DMS53 treated with DMSO at 0.1 percent for 48 hours (cell line): ENCODE measurements around the gene DSG3.

Source experiments
- DNase-seq: peaks from one replicate; lab custom pipeline; 2025; ENCODE audit not compliant: unreplicated experiment; lab: John Stamatoyannopoulos, UW

DSG3 gene

GRCh38 chr18:31513189-31513935 is 65.8 kb downstream of the DSG3 start:
- no peak for DNase-seq

GRCh38 chr18:31516437-31516836 is 68.9 kb downstream of the DSG3 start:
- no peak for DNase-seq

- no peak for DNase-seq
These were observed 78.8 kb downstream of the DSG3 start for GRCh38 chr18:31526374-31526773.
